Endothelial cell of umbilical vein (primary cell): ENCODE measurements around the gene ANKRD31.

Source experiments
- MAX ChIP-seq: IDR thresholded peaks from 2 replicates; pipeline ENCODE4 v1.6.1; 2011; ENCODE audit not compliant: insufficient read depth, insufficient read length
- POLR2A ChIP-seq: IDR thresholded peaks from 2 replicates; pipeline ENCODE4 v1.6.1; 2012; ENCODE audit warnings: low read depth, mild to moderate bottlenecking, control low read depth, low read length
- POLR2AphosphoS5 ChIP-seq: IDR thresholded peaks from 2 replicates; pipeline ENCODE4 v1.6.1; 2012; ENCODE audit warnings: low read depth, mild to moderate bottlenecking, control low read depth, low read length, moderate library complexity; ENCODE audit not compliant: insufficient read depth

GRCh38 chr5:75021800-75022199 is 214.9 kb downstream of the ANKRD31 start:
- TF ChIP-seq POLR2A (no peak), POLR2AphosphoS5 (no peak), MAX (no peak)
